K562 (cell line): Measurements from ENCODE around the gene SON. TPM values are rescaled to one million over a fixed set of nuclear protein-coding genes. Genes with fewer than 3 reads are reported as not detected.

Experiments used
- CREB5 ChIP-seq: fragments of 250-450 bp; sonication (Bioruptor Pico); IDR thresholded peaks from 2 replicates; pipeline ENCODE4 v1.5.0; 2020; ENCODE audit warnings: mild to moderate bottlenecking
- MAFK ChIP-seq: IDR thresholded peaks from 2 replicates; pipeline ENCODE4 v1.6.1; 2011; ENCODE audit warnings: low read length, improper control_type of control experiment
- NCOR1 ChIP-seq: fragments of 450-650 bp; IDR thresholded peaks from 2 replicates; pipeline ENCODE4 v1.6.1; 2016; ENCODE audit warnings: mild to moderate bottlenecking, moderate library complexity
- SIN3A ChIP-seq, 2 experiments: fragments of 150-350 bp in 1 of 2; IDR thresholded peaks; 2 replicates each; pipeline ENCODE4 v1.6.1; 2011 to 2016; ENCODE audit warnings: borderline replicate concordance in 2 of 2, low read depth in 2 of 2, low read length in 2 of 2, mild to moderate bottlenecking in 2 of 2, moderate library complexity in 2 of 2; ENCODE audit not compliant: control insufficient read depth in 1 of 2
- polyA plus RNA-seq, 8 experiments: library from polyadenylated mRNA; depleted of rRNA in 4 of 8; stranded (reverse) in 5 of 8; unstranded in 3 of 8; fragments of >200 nt; fragmentation: Nextera tagmentation in 2 of 8; fragmentation: Illumina TruSeq in 1 of 8; extraction: Ambion mirVana in 2 of 8; extraction: Trizol in 1 of 8; gene quantifications; 2 replicates each; pipeline versions ENCODE4 v1.2.1 to v1.2.3, GENCODE V29; 2011 to 2014; ENCODE audit warnings: inconsistent platforms in 1 of 8, missing spikeins in 1 of 8
- total RNA-seq, 7 experiments: library from RNA; depleted of rRNA in 6 of 7; stranded (reverse); fragments of >200 nt in 6 of 7; fragmentation: Illumina TruSeq in 2 of 7; extraction: Trizol in 2 of 7; gene quantifications; 2 replicates each; pipeline versions ENCODE4 v1.2.1 to v1.2.3, GENCODE V29; 2011 to 2021; ENCODE audit warnings: low replicate concordance in 1 of 7
- TF ChIP-seq, protein P1 (sequence below): sonication (generic); formaldehyde crosslinking; IDR thresholded peaks from 2 replicates; pipeline ENCODE4 v1.8.1; 2023; ENCODE audit warnings: missing genetic modification reagents, mild to moderate bottlenecking, borderline replicate concordance
- TF ChIP-seq, protein P2 (sequence below): fragments of 200-600 bp; sonication (generic); IDR thresholded peaks from one replicate; pipeline ENCODE4 v1.6.1; 2012; ENCODE audit warnings: mild to moderate bottlenecking, low read depth, low read length, inconsistent platforms

Gene SON
- total and polyA plus RNA-seq, 9 of the 15 experiments (the other 6 are each of a cell fraction or from before 2014, with no cell fraction given), result 105 to 742 (median 187) TPM

GRCh38 chr21:33588485-33589335 lies 45.9 kb downstream of the SON start, which contains the start of gene DONSON (continued):
- TF ChIP-seq, protein P1, sequence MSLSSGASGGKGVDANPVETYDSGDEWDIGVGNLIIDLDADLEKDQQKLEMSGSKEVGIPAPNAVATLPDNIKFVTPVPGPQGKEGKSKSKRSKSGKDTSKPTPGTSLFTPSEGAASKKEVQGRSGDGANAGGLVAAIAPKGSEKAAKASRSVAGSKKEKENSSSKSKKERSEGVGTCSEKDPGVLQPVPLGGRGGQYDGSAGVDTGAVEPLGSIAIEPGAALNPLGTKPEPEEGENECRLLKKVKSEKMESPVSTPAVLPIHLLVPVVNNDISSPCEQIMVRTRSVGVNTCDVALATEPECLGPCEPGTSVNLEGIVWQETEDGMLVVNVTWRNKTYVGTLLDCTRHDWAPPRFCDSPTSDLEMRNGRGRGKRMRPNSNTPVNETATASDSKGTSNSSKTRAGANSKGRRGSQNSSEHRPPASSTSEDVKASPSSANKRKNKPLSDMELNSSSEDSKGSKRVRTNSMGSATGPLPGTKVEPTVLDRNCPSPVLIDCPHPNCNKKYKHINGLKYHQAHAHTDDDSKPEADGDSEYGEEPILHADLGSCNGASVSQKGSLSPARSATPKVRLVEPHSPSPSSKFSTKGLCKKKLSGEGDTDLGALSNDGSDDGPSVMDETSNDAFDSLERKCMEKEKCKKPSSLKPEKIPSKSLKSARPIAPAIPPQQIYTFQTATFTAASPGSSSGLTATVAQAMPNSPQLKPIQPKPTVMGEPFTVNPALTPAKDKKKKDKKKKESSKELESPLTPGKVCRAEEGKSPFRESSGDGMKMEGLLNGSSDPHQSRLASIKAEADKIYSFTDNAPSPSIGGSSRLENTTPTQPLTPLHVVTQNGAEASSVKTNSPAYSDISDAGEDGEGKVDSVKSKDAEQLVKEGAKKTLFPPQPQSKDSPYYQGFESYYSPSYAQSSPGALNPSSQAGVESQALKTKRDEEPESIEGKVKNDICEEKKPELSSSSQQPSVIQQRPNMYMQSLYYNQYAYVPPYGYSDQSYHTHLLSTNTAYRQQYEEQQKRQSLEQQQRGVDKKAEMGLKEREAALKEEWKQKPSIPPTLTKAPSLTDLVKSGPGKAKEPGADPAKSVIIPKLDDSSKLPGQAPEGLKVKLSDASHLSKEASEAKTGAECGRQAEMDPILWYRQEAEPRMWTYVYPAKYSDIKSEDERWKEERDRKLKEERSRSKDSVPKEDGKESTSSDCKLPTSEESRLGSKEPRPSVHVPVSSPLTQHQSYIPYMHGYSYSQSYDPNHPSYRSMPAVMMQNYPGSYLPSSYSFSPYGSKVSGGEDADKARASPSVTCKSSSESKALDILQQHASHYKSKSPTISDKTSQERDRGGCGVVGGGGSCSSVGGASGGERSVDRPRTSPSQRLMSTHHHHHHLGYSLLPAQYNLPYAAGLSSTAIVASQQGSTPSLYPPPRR (CRISPR knock-in tag), result peak; percentile 60; the same call in 1 of the 2 replicates
- TF ChIP-seq NCOR1, result peak; percentile 33; the same call in 1 of the 2 replicates
- TF ChIP-seq SIN3A (IDR thresholded peaks at IDR 0.05; ENCODE audit: borderline replicate concordance in 2 of 2, control insufficient read depth in 1 of 2, low read depth in 2 of 2, low read length in 2 of 2), result peak; percentile 40 to 42; a peak in 2 of 4 replicates
- no peak for TF ChIP-seq MAFK
- no peak for TF ChIP-seq CREB5
- TF ChIP-seq, protein P2, sequence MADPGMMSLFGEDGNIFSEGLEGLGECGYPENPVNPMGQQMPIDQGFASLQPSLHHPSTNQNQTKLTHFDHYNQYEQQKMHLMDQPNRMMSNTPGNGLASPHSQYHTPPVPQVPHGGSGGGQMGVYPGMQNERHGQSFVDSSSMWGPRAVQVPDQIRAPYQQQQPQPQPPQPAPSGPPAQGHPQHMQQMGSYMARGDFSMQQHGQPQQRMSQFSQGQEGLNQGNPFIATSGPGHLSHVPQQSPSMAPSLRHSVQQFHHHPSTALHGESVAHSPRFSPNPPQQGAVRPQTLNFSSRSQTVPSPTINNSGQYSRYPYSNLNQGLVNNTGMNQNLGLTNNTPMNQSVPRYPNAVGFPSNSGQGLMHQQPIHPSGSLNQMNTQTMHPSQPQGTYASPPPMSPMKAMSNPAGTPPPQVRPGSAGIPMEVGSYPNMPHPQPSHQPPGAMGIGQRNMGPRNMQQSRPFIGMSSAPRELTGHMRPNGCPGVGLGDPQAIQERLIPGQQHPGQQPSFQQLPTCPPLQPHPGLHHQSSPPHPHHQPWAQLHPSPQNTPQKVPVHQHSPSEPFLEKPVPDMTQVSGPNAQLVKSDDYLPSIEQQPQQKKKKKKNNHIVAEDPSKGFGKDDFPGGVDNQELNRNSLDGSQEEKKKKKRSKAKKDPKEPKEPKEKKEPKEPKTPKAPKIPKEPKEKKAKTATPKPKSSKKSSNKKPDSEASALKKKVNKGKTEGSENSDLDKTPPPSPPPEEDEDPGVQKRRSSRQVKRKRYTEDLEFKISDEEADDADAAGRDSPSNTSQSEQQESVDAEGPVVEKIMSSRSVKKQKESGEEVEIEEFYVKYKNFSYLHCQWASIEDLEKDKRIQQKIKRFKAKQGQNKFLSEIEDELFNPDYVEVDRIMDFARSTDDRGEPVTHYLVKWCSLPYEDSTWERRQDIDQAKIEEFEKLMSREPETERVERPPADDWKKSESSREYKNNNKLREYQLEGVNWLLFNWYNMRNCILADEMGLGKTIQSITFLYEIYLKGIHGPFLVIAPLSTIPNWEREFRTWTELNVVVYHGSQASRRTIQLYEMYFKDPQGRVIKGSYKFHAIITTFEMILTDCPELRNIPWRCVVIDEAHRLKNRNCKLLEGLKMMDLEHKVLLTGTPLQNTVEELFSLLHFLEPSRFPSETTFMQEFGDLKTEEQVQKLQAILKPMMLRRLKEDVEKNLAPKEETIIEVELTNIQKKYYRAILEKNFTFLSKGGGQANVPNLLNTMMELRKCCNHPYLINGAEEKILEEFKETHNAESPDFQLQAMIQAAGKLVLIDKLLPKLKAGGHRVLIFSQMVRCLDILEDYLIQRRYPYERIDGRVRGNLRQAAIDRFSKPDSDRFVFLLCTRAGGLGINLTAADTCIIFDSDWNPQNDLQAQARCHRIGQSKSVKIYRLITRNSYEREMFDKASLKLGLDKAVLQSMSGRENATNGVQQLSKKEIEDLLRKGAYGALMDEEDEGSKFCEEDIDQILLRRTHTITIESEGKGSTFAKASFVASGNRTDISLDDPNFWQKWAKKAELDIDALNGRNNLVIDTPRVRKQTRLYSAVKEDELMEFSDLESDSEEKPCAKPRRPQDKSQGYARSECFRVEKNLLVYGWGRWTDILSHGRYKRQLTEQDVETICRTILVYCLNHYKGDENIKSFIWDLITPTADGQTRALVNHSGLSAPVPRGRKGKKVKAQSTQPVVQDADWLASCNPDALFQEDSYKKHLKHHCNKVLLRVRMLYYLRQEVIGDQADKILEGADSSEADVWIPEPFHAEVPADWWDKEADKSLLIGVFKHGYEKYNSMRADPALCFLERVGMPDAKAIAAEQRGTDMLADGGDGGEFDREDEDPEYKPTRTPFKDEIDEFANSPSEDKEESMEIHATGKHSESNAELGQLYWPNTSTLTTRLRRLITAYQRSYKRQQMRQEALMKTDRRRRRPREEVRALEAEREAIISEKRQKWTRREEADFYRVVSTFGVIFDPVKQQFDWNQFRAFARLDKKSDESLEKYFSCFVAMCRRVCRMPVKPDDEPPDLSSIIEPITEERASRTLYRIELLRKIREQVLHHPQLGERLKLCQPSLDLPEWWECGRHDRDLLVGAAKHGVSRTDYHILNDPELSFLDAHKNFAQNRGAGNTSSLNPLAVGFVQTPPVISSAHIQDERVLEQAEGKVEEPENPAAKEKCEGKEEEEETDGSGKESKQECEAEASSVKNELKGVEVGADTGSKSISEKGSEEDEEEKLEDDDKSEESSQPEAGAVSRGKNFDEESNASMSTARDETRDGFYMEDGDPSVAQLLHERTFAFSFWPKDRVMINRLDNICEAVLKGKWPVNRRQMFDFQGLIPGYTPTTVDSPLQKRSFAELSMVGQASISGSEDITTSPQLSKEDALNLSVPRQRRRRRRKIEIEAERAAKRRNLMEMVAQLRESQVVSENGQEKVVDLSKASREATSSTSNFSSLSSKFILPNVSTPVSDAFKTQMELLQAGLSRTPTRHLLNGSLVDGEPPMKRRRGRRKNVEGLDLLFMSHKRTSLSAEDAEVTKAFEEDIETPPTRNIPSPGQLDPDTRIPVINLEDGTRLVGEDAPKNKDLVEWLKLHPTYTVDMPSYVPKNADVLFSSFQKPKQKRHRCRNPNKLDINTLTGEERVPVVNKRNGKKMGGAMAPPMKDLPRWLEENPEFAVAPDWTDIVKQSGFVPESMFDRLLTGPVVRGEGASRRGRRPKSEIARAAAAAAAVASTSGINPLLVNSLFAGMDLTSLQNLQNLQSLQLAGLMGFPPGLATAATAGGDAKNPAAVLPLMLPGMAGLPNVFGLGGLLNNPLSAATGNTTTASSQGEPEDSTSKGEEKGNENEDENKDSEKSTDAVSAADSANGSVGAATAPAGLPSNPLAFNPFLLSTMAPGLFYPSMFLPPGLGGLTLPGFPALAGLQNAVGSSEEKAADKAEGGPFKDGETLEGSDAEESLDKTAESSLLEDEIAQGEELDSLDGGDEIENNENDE, result no peak
